H1 (cell line): Measurements from ENCODE around the gene RMRP.

Source experiments
- CHD2 ChIP-seq: IDR thresholded peaks from 2 replicates; pipeline ENCODE4 v1.6.1; 2012; ENCODE audit warnings: low read length, improper control_type of control experiment
- CTCF ChIP-seq, 3 experiments: IDR thresholded peaks; 1 replicate in 2 of 3; 2 replicates in 1 of 3; pipeline versions ENCODE4 v1.5.1 to v1.6.1; 2011; ENCODE audit warnings: low read length in 3 of 3, mild to moderate bottlenecking in 3 of 3, inconsistent platforms in 2 of 3, low read depth in 1 of 3, moderate library complexity in 1 of 3; ENCODE audit not compliant: insufficient read depth in 1 of 3; ENCODE audit errors: control extremely low read depth in 1 of 3

DNA sequence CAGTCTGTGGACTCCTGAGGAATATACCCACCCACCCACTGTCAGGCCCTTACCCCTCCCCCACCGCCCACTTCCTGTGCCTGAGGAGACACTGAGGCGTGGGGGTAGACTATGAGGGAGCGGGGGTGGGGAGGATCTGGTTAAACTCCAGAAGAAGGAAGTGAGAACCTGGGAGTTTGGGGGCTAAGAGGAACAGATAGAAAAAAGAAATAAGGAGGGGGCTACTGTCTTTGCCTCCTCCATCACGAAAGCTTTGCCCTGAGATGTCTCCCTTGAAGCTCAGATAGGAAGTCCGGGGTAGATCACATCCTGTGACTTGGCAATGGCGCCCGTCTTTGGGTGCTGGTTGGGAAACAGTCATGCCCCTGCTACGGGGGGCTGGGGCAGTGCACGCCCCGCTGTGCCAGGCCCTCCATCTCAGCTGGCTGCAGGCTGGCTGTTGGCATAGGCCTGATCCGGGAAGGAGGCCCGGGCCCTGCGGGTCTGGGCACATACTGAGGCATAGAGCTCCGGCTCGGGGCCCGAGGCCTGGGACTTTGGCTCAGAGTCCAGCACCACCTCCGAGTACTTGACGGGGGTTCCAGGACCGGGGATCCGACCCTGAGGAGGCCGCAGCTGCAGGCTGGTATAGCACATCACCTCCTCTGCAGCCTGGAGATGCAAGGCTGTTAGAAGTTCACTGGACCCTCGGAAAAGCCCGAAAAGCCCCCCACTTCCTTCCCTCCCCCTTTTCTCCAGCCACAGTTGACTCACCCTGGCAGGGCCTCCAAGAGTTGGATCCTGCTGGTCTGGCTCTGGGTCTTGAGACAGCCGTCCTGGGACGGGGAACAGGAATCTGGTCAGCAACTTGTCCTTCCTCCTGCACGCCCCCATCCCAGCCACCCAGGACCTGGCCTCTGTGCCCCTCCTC, 8.1 kb downstream of the RMRP start:
- TF ChIP-seq CTCF (IDR thresholded peaks at IDR 0.05; ENCODE audit: control extremely low read depth in 1 of 3, insufficient read depth in 1 of 3, low read depth in 1 of 3, low read length in 3 of 3): no peak
- TF ChIP-seq CHD2: no peak
